HG02938 (cell line): Measurements from ENCODE around the gene WARS2.

Experiments used
- ATAC-seq: cut with Tn5 transposase; IDR thresholded peaks from one replicate; pipeline ENCODE4 v1.9.1; 2021; ENCODE audit warnings: mild to moderate bottlenecking, moderate library complexity; ENCODE audit not compliant: unreplicated experiment

The WARS2 gene

GRCh38 chr1:119086830-119087229 lies 53.6 kb downstream of the WARS2 start:
- no peak for ATAC-seq

GRCh38 chr1:119084798-119085197 lies 55.7 kb downstream of the WARS2 start:
- ATAC-seq, result no peak

GRCh38 chr1:119083980-119084379 lies 56.5 kb downstream of the WARS2 start:
- no peak for ATAC-seq

- ATAC-seq, result no peak
Observed at GRCh38 chr1:119083479-119083878, 57.0 kb downstream of the WARS2 start.

GRCh38 chr1:119081700-119082099 lies 58.8 kb downstream of the WARS2 start:
- ATAC-seq, result no peak

- ATAC-seq, result no peak
Observed at GRCh38 chr1:119081267-119081666, 59.2 kb downstream of the WARS2 start.

- no peak for ATAC-seq
Observed at GRCh38 chr1:119080586-119080985, 59.9 kb downstream of the WARS2 start.

GRCh38 chr1:119079881-119080280 lies 60.6 kb downstream of the WARS2 start:
- ATAC-seq, result no peak

- ATAC-seq, result no peak
Observed at GRCh38 chr1:119075614-119076013, 64.8 kb downstream of the WARS2 start.

GRCh38 chr1:119071321-119071720 lies 69.1 kb downstream of the WARS2 start:
- no peak for ATAC-seq

- no peak for ATAC-seq
Observed at GRCh38 chr1:119069682-119070081, 70.8 kb downstream of the WARS2 start.

- ATAC-seq, result no peak
Observed at GRCh38 chr1:119068427-119068826, 72.0 kb downstream of the WARS2 start.

GRCh38 chr1:119061700-119062099 lies 78.8 kb downstream of the WARS2 start:
- no peak for ATAC-seq

- no peak for ATAC-seq
Observed at GRCh38 chr1:119055568-119055967, 84.9 kb downstream of the WARS2 start.

GRCh38 chr1:119053917-119054316 lies 86.5 kb downstream of the WARS2 start:
- ATAC-seq, result no peak

GRCh38 chr1:119052267-119052666 lies 88.2 kb downstream of the WARS2 start:
- ATAC-seq, result no peak

- ATAC-seq, result no peak
Observed at GRCh38 chr1:119048624-119049404, 91.6 kb downstream of the WARS2 start.

GRCh38 chr1:119046785-119047438 lies 93.5 kb downstream of the WARS2 start:
- no peak for ATAC-seq

GRCh38 chr1:119046429-119046784 lies 94.0 kb downstream of the WARS2 start:
- no peak for ATAC-seq

GRCh38 chr1:119045096-119045746 lies 95.2 kb downstream of the WARS2 start:
- no peak for ATAC-seq

GRCh38 chr1:119040906-119041305 lies 99.5 kb downstream of the WARS2 start:
- ATAC-seq, result no peak

- no peak for ATAC-seq
Observed at GRCh38 chr1:119040489-119040888, 100.0 kb downstream of the WARS2 start.
